Panc1 (cell line): Measurements from ENCODE around the gene GAL3ST1. TPM values are rescaled to one million over a fixed set of nuclear protein-coding genes. Genes with fewer than 3 reads are reported as not detected.
"Not testable (repeated sequence)": the region's sequence is repeated elsewhere in the genome, so short reads cannot be mapped to it uniquely, and the experiment has no call there.

Experiments
- ATAC-seq: fragments of 200-7000 bp; cut with Tn5 transposase; 2 replicates; pipeline ENCODE4 v1.9.1; 2020; ENCODE audit warnings: mild to moderate bottlenecking, moderate library complexity
- BruUV-seq: library from RNA; stranded (reverse); fragments of 400-500 nt; replicated peaks from 2 replicates; lab custom pipeline; 2021; lab: Mats Ljungman, UMichigan
- CTCF ChIA-PET: fragments of 300-600 bp; sonication (Branson Sonifier 250); formaldehyde crosslinking; loops from one replicate; lab custom pipeline; 2022; ENCODE audit warnings: antibody characterized with exemption; lab: Charles Lee
- POLR2A ChIA-PET: fragments of 300-600 bp; sonication (Branson Sonifier 250); formaldehyde crosslinking; loops from one replicate; lab custom pipeline; 2022; ENCODE audit warnings: antibody characterized with exemption; lab: Charles Lee
- DNase-seq: peaks from one replicate; pipeline ENCODE4 v3.0.0-alpha.2; 2010; ENCODE audit warnings: low read depth, low spot score
- H3K27ac ChIP-seq: 2 replicates; pipeline ENCODE4 v1.5.1; 2011; ENCODE audit warnings: mild to moderate bottlenecking, low read length, inconsistent platforms
- H3K27me3 ChIP-seq: fragments of 200-500 bp; sonication (Bioruptor generic); 2 replicates; pipeline ENCODE4 v1.6.0; 2014; ENCODE audit warnings: low read length, inconsistent platforms; ENCODE audit not compliant: control insufficient read depth, insufficient read depth
- H3K36me3 ChIP-seq: fragments of 200-500 bp; sonication (Bioruptor generic); 2 replicates; pipeline ENCODE4 v1.5.1; 2014; ENCODE audit warnings: inconsistent platforms, mild to moderate bottlenecking, low read length, moderate library complexity; ENCODE audit not compliant: control insufficient read depth, insufficient read depth
- H3K4me1 ChIP-seq: 2 replicates; pipeline ENCODE4 v1.5.1; 2011; ENCODE audit warnings: inconsistent platforms, mild to moderate bottlenecking, low read length, moderate library complexity; ENCODE audit not compliant: control insufficient read depth, insufficient read depth
- H3K4me3 ChIP-seq, 2 experiments: 2 replicates each; pipeline ENCODE4 v1.5.1; 2011 to 2012; ENCODE audit warnings: low read depth in 2 of 2, low read length in 2 of 2, mild to moderate bottlenecking in 2 of 2, inconsistent platforms in 1 of 2, moderate library complexity in 1 of 2
- H3K9me3 ChIP-seq: fragments of 200-500 bp; sonication (Bioruptor generic); 2 replicates; pipeline ENCODE4 v1.5.1; 2014; ENCODE audit warnings: low read depth, mild to moderate bottlenecking, inconsistent platforms, low read length, moderate library complexity; ENCODE audit not compliant: control insufficient read depth, insufficient read depth
- POLR2AphosphoS5 ChIP-seq: IDR thresholded peaks from 2 replicates; pipeline ENCODE4 v1.6.1; 2012; ENCODE audit warnings: mild to moderate bottlenecking, low read depth, low read length, moderate library complexity
- SIN3A ChIP-seq: IDR thresholded peaks from 2 replicates; pipeline ENCODE4 v1.6.1; 2012; ENCODE audit warnings: low read depth, mild to moderate bottlenecking, low read length, moderate library complexity, borderline replicate concordance; ENCODE audit not compliant: insufficient read depth
- TCF7L2 ChIP-seq: IDR thresholded peaks from 2 replicates; pipeline ENCODE4 v1.6.1; 2011; ENCODE audit warnings: mild to moderate bottlenecking, low read depth, low read length, inconsistent platforms
- in situ Hi-C: cut with HindIII; loops from 2 replicates; pipeline ENCODE4 v1.10.0; 2016; ENCODE audit warnings: low sequenced_read_pairs, low pct_unique_long_range_greater_than_20kb
- intact Hi-C: fragments of 100-400 bp; cut with micrococcal nuclease; formaldehyde crosslinking; loops from one replicate; pipeline ENCODE4 v1.10.0; 2022; ENCODE audit not compliant: unreplicated experiment
- total RNA-seq: library from RNA; stranded (reverse); gene quantifications from one replicate; pipeline ENCODE4 v1.2.1, GENCODE V29; 2021; ENCODE audit not compliant: unreplicated experiment
- TF ChIP-seq, protein P1 (sequence below), 2 experiments: IDR thresholded peaks; 2 replicates each; pipeline ENCODE4 v1.6.1; 2011 to 2012; ENCODE audit warnings: low read depth in 2 of 2, control low read depth in 1 of 2, low read length in 1 of 2, mild to moderate bottlenecking in 1 of 2, moderate library complexity in 1 of 2; ENCODE audit not compliant: insufficient read depth in 1 of 2
- TF ChIP-seq, protein P2 (sequence below): fragments of 450-650 bp; IDR thresholded peaks from 2 replicates; pipeline ENCODE4 v1.5.1; 2017; ENCODE audit warnings: mild to moderate bottlenecking

Gene GAL3ST1
- total RNA-seq, 1 experiment from 2014 or later, result 1.1 TPM

DNA sequence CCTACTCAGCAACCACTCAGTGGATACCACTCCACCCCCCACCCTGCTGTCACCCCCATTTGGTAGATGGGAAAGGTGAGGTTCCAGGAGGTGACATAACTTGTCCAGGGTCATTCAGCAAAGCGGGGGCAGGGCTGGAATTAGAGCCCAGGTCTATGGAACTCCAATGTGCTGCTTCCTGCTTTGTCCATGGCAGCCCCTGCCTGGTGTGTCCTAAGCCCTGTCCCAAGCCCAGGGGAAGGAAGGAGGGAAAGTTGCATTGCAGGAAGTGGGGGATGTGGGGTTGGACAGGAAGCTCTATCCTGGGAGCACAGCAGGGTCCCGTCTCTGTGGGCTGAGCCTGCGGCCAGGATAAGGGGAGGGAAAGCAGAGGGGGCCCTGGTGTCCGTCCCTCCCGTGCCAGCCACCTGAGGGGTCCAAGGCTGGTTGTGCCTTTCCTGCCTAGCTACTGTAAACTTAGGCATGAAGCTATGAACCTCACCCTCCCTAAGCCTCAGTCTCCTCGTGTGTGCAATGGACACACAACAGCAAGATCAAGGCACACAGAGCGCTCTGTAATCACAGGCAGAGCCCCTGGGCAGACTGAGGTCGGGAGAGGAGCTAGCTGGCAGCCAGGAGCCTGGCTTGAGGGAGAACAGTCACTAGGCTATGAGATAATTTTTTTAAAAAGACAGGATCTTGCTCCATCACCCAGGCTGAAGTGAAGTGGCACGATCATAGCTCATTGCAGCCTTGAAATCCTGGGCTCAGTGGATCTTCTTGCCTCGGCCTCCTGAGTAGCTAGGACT lies 12.9 kb downstream of the GAL3ST1 start:
- Histone ChIP-seq H3K9me3 (no peaks in the 10 kb centered on the region), H3K36me3 (no peaks in the 10 kb centered on the region), H3K27me3 (no peaks in the 10 kb centered on the region), H3K27ac (no peak overlapping the region), H3K4me3 (no peak overlapping the region), H3K4me1 (no peaks in the 10 kb centered on the region; the same call in 1 of the 2 replicates)
- intact Hi-C loops (no loop called here), in situ Hi-C loops (no loop called here)
- no TSS peak for BruUV-seq
- DNase-seq, result no peak
- ATAC-seq, result no peak
- CTCF ChIA-PET, result no interaction called here
- POLR2A ChIA-PET, result no interaction called here
- TF ChIP-seq TCF7L2 (no peak), POLR2AphosphoS5 (no peak), SIN3A (no peak)
- TF ChIP-seq, protein P1, sequence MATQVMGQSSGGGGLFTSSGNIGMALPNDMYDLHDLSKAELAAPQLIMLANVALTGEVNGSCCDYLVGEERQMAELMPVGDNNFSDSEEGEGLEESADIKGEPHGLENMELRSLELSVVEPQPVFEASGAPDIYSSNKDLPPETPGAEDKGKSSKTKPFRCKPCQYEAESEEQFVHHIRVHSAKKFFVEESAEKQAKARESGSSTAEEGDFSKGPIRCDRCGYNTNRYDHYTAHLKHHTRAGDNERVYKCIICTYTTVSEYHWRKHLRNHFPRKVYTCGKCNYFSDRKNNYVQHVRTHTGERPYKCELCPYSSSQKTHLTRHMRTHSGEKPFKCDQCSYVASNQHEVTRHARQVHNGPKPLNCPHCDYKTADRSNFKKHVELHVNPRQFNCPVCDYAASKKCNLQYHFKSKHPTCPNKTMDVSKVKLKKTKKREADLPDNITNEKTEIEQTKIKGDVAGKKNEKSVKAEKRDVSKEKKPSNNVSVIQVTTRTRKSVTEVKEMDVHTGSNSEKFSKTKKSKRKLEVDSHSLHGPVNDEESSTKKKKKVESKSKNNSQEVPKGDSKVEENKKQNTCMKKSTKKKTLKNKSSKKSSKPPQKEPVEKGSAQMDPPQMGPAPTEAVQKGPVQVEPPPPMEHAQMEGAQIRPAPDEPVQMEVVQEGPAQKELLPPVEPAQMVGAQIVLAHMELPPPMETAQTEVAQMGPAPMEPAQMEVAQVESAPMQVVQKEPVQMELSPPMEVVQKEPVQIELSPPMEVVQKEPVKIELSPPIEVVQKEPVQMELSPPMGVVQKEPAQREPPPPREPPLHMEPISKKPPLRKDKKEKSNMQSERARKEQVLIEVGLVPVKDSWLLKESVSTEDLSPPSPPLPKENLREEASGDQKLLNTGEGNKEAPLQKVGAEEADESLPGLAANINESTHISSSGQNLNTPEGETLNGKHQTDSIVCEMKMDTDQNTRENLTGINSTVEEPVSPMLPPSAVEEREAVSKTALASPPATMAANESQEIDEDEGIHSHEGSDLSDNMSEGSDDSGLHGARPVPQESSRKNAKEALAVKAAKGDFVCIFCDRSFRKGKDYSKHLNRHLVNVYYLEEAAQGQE (IDR thresholded peaks at IDR 0.05; ENCODE audit: insufficient read depth in 1 of 2, low read depth in 2 of 2, low read length in 1 of 2), result no peak
- TF ChIP-seq, protein P2, sequence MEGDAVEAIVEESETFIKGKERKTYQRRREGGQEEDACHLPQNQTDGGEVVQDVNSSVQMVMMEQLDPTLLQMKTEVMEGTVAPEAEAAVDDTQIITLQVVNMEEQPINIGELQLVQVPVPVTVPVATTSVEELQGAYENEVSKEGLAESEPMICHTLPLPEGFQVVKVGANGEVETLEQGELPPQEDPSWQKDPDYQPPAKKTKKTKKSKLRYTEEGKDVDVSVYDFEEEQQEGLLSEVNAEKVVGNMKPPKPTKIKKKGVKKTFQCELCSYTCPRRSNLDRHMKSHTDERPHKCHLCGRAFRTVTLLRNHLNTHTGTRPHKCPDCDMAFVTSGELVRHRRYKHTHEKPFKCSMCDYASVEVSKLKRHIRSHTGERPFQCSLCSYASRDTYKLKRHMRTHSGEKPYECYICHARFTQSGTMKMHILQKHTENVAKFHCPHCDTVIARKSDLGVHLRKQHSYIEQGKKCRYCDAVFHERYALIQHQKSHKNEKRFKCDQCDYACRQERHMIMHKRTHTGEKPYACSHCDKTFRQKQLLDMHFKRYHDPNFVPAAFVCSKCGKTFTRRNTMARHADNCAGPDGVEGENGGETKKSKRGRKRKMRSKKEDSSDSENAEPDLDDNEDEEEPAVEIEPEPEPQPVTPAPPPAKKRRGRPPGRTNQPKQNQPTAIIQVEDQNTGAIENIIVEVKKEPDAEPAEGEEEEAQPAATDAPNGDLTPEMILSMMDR, result no peak

DNA sequence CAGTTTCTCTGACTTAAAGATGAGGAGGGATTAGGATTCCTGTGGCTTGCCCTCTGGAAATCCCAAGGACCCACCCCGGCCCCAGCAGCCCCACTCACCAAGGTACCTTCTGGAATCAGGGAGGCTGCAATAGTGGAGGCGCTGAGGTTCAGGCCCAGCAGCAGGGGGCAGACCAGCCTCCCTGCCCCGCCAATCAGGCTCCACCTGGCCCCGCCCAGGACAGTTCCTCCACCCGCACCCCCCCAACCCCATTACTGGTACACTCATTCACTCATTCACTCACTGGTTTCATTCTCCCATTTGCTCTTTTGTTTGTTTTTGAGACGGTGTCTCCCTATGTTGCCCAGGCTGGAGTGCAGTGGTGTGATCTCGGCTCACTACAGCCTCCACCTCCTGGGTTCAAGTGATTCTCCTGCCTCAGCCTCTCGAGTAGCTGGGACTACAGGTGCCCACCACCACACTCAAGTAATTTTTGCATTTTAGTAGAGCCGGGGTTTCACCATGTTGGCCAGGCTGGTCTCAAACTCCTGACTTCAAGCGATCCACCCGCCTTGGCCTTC lies 13.7 kb downstream of the GAL3ST1 start:
- H3K27ac ChIP-seq, POLR2A ChIA-PET, H3K4me1 ChIP-seq, BruUV-seq, in situ Hi-C loops, DNase-seq, intact Hi-C loops, CTCF ChIA-PET, H3K36me3 ChIP-seq, H3K27me3 ChIP-seq, H3K9me3 ChIP-seq, H3K4me3 ChIP-seq: not testable (repeated sequence)
- peak; percentile 45; the same call in 1 of the 2 replicates for ATAC-seq

DNA sequence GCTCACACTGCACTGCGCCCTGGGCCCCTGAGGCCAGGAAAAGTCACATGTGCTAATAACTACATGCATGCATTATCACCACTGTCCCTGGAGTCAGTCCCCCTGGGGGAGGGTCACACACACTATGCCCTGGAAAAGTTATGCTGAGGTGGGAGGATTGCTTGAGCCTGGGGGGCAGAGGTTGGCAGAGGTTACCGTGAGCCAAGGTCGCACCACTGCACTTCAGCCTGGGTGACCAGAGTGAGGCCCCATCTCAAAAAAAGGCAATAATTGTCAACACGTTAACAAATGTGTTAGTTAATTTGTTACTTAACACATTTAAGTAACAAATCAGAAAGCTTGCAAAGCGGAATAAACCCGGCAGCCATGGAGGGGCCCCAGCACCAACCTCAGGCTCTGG lies 14.6 kb downstream of the GAL3ST1 start:
- H3K27me3 ChIP-seq, result no peaks in the 10 kb centered on the region
- intact Hi-C loops (no loop called here), in situ Hi-C loops (no loop called here)
- BruUV-seq, result no TSS peak
- no peaks in the 10 kb centered on the region for H3K36me3 ChIP-seq
- no peak for ATAC-seq
- no peaks in the 10 kb centered on the region for H3K4me1 ChIP-seq
- POLR2A ChIA-PET, result no interaction called here
- TF ChIP-seq, protein P2, result no peak
- TF ChIP-seq, protein P1 (IDR thresholded peaks at IDR 0.05; ENCODE audit: insufficient read depth in 1 of 2, low read depth in 2 of 2, low read length in 1 of 2), result no peak
- TF ChIP-seq TCF7L2 (no peak), POLR2AphosphoS5 (no peak), SIN3A (no peak)
- CTCF ChIA-PET, result no interaction called here
- no peak for DNase-seq
- no peak overlapping the region for H3K27ac ChIP-seq
- no peak overlapping the region for H3K4me3 ChIP-seq
- H3K9me3 ChIP-seq, result no peaks in the 10 kb centered on the region
